Mesenchymal stem cell (in vitro differentiated cells and primary cell): ENCODE data around the gene CELF5.

Experiments used
- DNase-seq: peaks from one replicate; pipeline ENCODE4 v3.0.0-alpha.2; 2013
- H2AFZ ChIP-seq: one replicate; pipeline ENCODE4 v1.6.1; 2013; ENCODE audit warnings: low read depth, mild to moderate bottlenecking, control low read depth, inconsistent platforms, low read length, moderate library complexity
- H2AK5ac ChIP-seq: 2 replicates; pipeline ENCODE4 v1.6.1; 2013; ENCODE audit warnings: low read length, moderate library complexity, mild to moderate bottlenecking, inconsistent platforms; ENCODE audit not compliant: severe bottlenecking
- H2BK120ac ChIP-seq: one replicate; pipeline ENCODE4 v1.6.1; 2013; ENCODE audit warnings: low read depth, mild to moderate bottlenecking, inconsistent platforms, low read length, moderate library complexity
- H2BK12ac ChIP-seq, 2 experiments: one replicate each; pipeline ENCODE4 v1.6.1; 2013; ENCODE audit warnings: inconsistent platforms in 2 of 2, low read length in 2 of 2, mild to moderate bottlenecking in 2 of 2, moderate library complexity in 2 of 2, control low read depth in 1 of 2
- H2BK15ac ChIP-seq: one replicate; pipeline ENCODE4 v1.6.1; 2013; ENCODE audit warnings: mild to moderate bottlenecking, low read depth, inconsistent platforms; ENCODE audit not compliant: poor library complexity, severe bottlenecking
- H2BK5ac ChIP-seq: 2 replicates; pipeline ENCODE4 v1.6.1; 2013; ENCODE audit warnings: low read depth, mild to moderate bottlenecking, low read length, control low read depth, inconsistent platforms; ENCODE audit not compliant: poor library complexity, severe bottlenecking
- H3K14ac ChIP-seq, 2 experiments: one replicate each; pipeline ENCODE4 v1.6.1; 2013; ENCODE audit warnings: inconsistent platforms in 2 of 2, low read length in 2 of 2, control low read depth in 1 of 2, mild to moderate bottlenecking in 1 of 2, moderate library complexity in 1 of 2
- H3K18ac ChIP-seq, 2 experiments: one replicate each; pipeline ENCODE4 v1.6.1; 2013; ENCODE audit warnings: inconsistent platforms in 2 of 2, low read length in 2 of 2, control low read depth in 1 of 2, low read depth in 1 of 2, mild to moderate bottlenecking in 1 of 2
- H3K23ac ChIP-seq, 2 experiments: one replicate each; pipeline ENCODE4 v1.6.1; 2013; ENCODE audit warnings: inconsistent platforms in 2 of 2, low read length in 2 of 2, mild to moderate bottlenecking in 2 of 2, moderate library complexity in 2 of 2, control low read depth in 1 of 2
- H3K27ac ChIP-seq: 2 replicates; pipeline ENCODE4 v1.5.1; 2013; ENCODE audit warnings: mild to moderate bottlenecking, moderate library complexity, low read length, control low read depth, inconsistent platforms; ENCODE audit not compliant: poor library complexity, severe bottlenecking
- H3K27me3 ChIP-seq, 2 experiments: 2 replicates each; pipeline versions ENCODE4 v1.6.1 to v1.7.0; 2013; ENCODE audit warnings: low read length in 2 of 2, mild to moderate bottlenecking in 2 of 2, moderate library complexity in 2 of 2, control low read depth in 1 of 2, inconsistent platforms in 1 of 2; ENCODE audit not compliant: control insufficient read depth in 1 of 2, insufficient read depth in 1 of 2
- H3K36me3 ChIP-seq, 2 experiments: 2 replicates each; pipeline versions ENCODE4 v1.6.1 to v1.7.0; 2013; ENCODE audit warnings: low read length in 2 of 2, control low read depth in 1 of 2, inconsistent platforms in 1 of 2, low read depth in 1 of 2, mild to moderate bottlenecking in 1 of 2; ENCODE audit not compliant: insufficient read depth in 2 of 2, control insufficient read depth in 1 of 2
- H3K4ac ChIP-seq, 2 experiments: one replicate each; pipeline ENCODE4 v1.6.1; 2013; ENCODE audit warnings: inconsistent platforms in 2 of 2, low read length in 2 of 2, mild to moderate bottlenecking in 2 of 2, moderate library complexity in 2 of 2, control low read depth in 1 of 2, low read depth in 1 of 2
- H3K4me1 ChIP-seq: 2 replicates; pipeline ENCODE4 v1.6.1; 2013; ENCODE audit warnings: low read depth, low read length, control low read depth; ENCODE audit not compliant: control insufficient read depth, insufficient read depth
- H3K4me2 ChIP-seq: 2 replicates; pipeline ENCODE4 v1.6.1; 2013; ENCODE audit warnings: low read length, mild to moderate bottlenecking, inconsistent platforms; ENCODE audit not compliant: poor library complexity, severe bottlenecking
- H3K4me3 ChIP-seq, 2 experiments: 2 replicates each; pipeline versions ENCODE4 v1.5.1 to v1.7.0; 2013; ENCODE audit warnings: low read length in 2 of 2, mild to moderate bottlenecking in 2 of 2, control low read depth in 1 of 2, low read depth in 1 of 2; ENCODE audit not compliant: insufficient read depth in 1 of 2
- H3K79me1 ChIP-seq: replicated peaks from 2 replicates; pipeline ENCODE4 v1.6.1; 2013; ENCODE audit warnings: mild to moderate bottlenecking, control low read depth, low read length, inconsistent platforms; ENCODE audit not compliant: poor library complexity, severe bottlenecking
- H3K9ac ChIP-seq: 2 replicates; pipeline ENCODE4 v1.7.0; 2013; ENCODE audit warnings: mild to moderate bottlenecking, low read length, moderate library complexity
- H3K9me3 ChIP-seq: 2 replicates; pipeline ENCODE4 v1.7.0; 2013; ENCODE audit warnings: mild to moderate bottlenecking, low read length; ENCODE audit not compliant: control insufficient read depth
- H4K8ac ChIP-seq: one replicate; pipeline ENCODE4 v1.6.1; 2013; ENCODE audit warnings: inconsistent platforms, mild to moderate bottlenecking, low read length, moderate library complexity
- H4K91ac ChIP-seq: one replicate; pipeline ENCODE4 v1.6.1; 2013; ENCODE audit warnings: mild to moderate bottlenecking, low read length, inconsistent platforms
- WGBS: methylation state at CpG from one replicate; pipeline ENCODE4 v1.1.7; 2013; ENCODE audit warnings: mixed read lengths; 5-methylcytosine and 5-hydroxymethylcytosine counted together

The CELF5 gene

DNA sequence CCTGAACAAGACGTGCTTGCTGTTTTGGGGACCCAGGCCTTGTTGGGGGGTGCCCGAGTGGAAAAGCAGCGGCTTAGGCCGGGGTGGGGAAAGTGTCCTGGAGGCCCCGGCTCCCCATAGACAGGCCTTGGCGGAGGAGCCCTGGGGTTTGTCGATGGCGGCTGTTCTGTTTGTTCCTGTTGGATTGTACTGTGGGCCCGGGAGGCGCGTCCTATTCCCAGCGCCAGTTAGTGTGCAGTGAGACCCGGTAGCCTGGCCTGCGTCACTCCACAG is 27.6 kb upstream of the CELF5 start:
- H2AK5ac ChIP-seq, result no peak overlapping the region
- no peak overlapping the region for H3K9ac ChIP-seq
- H4K91ac ChIP-seq, result no peak overlapping the region
- no peak for DNase-seq
- no peak overlapping the region for H2AFZ ChIP-seq
- no peak overlapping the region for H3K14ac ChIP-seq
- H3K4me2 ChIP-seq, result no peak overlapping the region
- H3K27me3 ChIP-seq, result no peaks in the 10 kb centered on the region
- WGBS, result 98% methylated on average over 14 of the region's 14 CpGs
- H2BK12ac ChIP-seq, result no peak overlapping the region
- no peak overlapping the region for H3K23ac ChIP-seq
- no peak overlapping the region for H3K27ac ChIP-seq
- H3K4me1 ChIP-seq, result no peaks in the 10 kb centered on the region
- H2BK15ac ChIP-seq, result no peak overlapping the region
- H3K18ac ChIP-seq, result no peak overlapping the region
- H2BK120ac ChIP-seq, result no peak overlapping the region
- peaks cover 27 to 68% of the 10 kb centered on the region in 2 experiments for H3K36me3 ChIP-seq
- H3K79me1 ChIP-seq, result peaks cover 42% of the 10 kb centered on the region
- no peaks in the 10 kb centered on the region for H3K9me3 ChIP-seq
- no peak overlapping the region for H3K4me3 ChIP-seq
- no peak overlapping the region for H2BK5ac ChIP-seq
- H3K4ac ChIP-seq, result no peak overlapping the region
- H4K8ac ChIP-seq, result no peak overlapping the region

DNA sequence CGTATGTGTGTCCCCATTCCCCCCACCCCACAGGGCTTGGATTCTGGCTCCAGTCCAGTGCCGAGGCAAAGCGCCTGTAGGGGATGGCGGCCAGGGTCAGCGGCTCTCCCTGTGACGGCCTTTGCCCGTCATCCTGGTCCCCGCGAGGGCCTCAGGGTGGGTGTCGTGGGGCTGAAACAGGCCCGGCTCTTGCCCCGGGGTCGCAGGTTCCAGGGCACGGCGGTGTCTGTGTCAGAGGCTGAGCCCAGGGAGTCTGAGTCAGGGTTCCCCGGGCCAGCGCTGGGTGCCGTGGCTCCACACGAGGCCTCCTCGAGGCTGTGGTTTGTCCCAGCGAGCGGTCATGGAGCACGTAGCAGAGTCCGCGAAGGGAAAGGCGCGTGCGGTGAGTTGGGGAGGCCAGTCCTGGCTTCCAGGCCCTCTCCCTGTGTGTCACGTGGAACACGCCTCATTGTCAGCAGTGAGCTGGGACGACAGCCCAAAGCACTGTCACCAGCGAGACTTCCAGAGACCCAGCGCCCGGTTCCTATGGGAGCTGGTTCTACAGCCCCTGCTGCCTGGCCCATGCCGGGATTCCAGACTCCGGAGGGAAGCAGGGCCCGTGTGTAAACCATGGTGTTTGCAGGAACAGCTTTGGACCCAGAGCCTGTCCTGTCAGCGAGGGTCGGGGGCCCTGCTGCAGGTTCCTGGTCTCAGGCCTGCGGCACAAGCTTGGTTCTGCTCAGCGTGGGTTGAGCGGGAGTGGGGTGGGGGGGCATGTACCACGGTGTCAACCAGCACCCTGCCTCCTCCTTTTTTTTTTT is 25.4 kb upstream of the CELF5 start:
- H3K27me3 ChIP-seq, result no peaks in the 10 kb centered on the region

DNA sequence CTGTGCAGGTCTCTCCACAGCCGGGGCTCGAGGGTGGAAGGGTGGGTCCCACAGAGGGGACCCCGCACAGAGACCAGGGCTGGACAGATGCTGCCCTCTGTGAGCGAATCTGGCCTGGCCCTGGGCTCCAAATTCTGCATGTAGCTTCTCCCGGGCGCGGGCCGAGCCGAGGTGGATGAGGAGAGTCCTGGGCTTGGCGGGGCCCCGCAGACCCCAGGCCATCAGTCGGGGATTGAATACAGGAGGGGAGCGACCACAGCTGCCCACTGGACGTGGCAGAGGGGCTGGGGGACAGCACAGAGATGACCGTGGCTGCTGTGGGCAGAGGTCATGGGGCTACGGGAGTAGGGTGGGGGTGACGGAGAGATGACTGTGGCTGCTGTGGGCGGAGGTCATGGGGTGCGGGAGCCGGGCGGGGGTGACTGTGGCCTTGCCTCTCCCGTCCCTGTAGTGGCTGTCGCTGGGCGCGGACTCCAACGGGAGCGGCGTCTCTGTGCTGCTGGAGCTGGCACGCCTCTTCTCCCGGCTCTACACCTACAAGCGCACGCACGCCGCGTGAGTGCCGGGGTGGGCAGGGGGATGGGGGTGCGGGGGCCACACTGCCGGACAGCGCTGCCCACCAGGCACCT is 23.3 kb upstream of the CELF5 start:
- Histone ChIP-seq H3K9me3 (no peaks in the 10 kb centered on the region), H2BK5ac (no peak overlapping the region), H2AK5ac (no peak overlapping the region), H3K27me3 (no peaks in the 10 kb centered on the region), H4K91ac (no peak overlapping the region), H3K4me3 (no peak overlapping the region), H4K8ac (no peak overlapping the region), H3K18ac (no peak overlapping the region), H2AFZ (no peak overlapping the region), H3K4ac (no peak overlapping the region), H2BK12ac (no peak overlapping the region), H3K79me1 (peaks cover 24% of the 10 kb centered on the region), H3K9ac (no peak overlapping the region), H3K4me1 (no peaks in the 10 kb centered on the region), H3K14ac (no peak overlapping the region), H2BK15ac (no peak overlapping the region), H2BK120ac (no peak overlapping the region), H3K4me2 (no peak overlapping the region), H3K23ac (no peak overlapping the region), H3K36me3 (peaks cover 33 to 77% of the 10 kb centered on the region in 2 experiments), H3K27ac (no peak overlapping the region)
- WGBS, result 96% methylated on average over 34 of the region's 39 CpGs
- DNase-seq, result no peak

More for the DNA sequence above, 25.4 kb upstream of the CELF5 start:
- no peak overlapping the region for H3K27ac ChIP-seq
- H2BK15ac ChIP-seq, result peak overlapping the region; percentile 6
- H3K4me2 ChIP-seq, result no peak overlapping the region
- peaks cover 32% of the 10 kb centered on the region for H3K79me1 ChIP-seq
- H2BK120ac ChIP-seq, result no peak overlapping the region
- H2BK12ac ChIP-seq, result no peak overlapping the region
- H3K23ac ChIP-seq, result no peak overlapping the region
- DNase-seq, result no peak
- H3K14ac ChIP-seq, result no peak overlapping the region
- H2AK5ac ChIP-seq, result no peak overlapping the region
- H3K36me3 ChIP-seq, result peaks cover 33 to 67% of the 10 kb centered on the region in 2 experiments
- H2BK5ac ChIP-seq, result no peak overlapping the region
- H3K4ac ChIP-seq, result no peak overlapping the region
- H2AFZ ChIP-seq, result no peak overlapping the region
- no peak overlapping the region for H3K18ac ChIP-seq
- H4K8ac ChIP-seq, result no peak overlapping the region
- 96% methylated on average over 37 of the region's 43 CpGs for WGBS
- H3K9ac ChIP-seq, result no peak overlapping the region
- no peaks in the 10 kb centered on the region for H3K9me3 ChIP-seq
- no peak overlapping the region for H3K4me3 ChIP-seq
- H4K91ac ChIP-seq, result no peak overlapping the region
- no peaks in the 10 kb centered on the region for H3K4me1 ChIP-seq

DNA sequence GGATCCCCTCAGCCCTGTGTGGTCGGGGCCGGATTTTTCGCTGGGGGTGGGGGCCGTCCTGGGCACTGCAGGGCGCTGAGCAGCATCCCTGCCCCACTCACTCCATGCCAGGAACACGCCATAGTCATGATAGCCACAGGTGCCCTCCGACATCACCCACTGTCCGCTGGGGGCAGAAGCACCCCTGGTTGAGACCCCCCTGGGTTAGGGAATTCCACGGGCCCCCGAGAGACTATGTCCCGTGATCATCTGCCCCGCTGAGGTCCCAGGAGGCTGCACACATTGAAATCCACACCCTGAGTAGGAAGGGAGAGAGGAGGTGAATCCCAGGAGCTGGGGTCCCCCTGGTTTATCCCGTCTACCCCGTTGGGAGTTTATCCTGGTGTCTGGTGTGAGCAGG is 22.6 kb upstream of the CELF5 start:
- no peaks in the 10 kb centered on the region for H3K27me3 ChIP-seq
- no peak overlapping the region for H2AK5ac ChIP-seq
- H2BK12ac ChIP-seq, result no peak overlapping the region
- no peak overlapping the region for H2BK120ac ChIP-seq
- peaks cover 17% of the 10 kb centered on the region for H3K79me1 ChIP-seq
- H3K9me3 ChIP-seq, result no peaks in the 10 kb centered on the region
- no peaks in the 10 kb centered on the region for H3K4me1 ChIP-seq
- H3K4ac ChIP-seq, result no peak overlapping the region
- H2BK5ac ChIP-seq, result no peak overlapping the region
- no peak overlapping the region for H4K8ac ChIP-seq
- no peak overlapping the region for H3K18ac ChIP-seq
- no peak overlapping the region for H2AFZ ChIP-seq
- H3K27ac ChIP-seq, result no peak overlapping the region
- H3K4me3 ChIP-seq, result no peak overlapping the region
- WGBS, result 95% methylated on average over 13 of the region's 14 CpGs
- H3K4me2 ChIP-seq, result no peak overlapping the region
- H3K9ac ChIP-seq, result no peak overlapping the region
- H3K23ac ChIP-seq, result no peak overlapping the region
- peaks cover 36 to 75% of the 10 kb centered on the region in 2 experiments for H3K36me3 ChIP-seq
- no peak overlapping the region for H3K14ac ChIP-seq
- H2BK15ac ChIP-seq, result no peak overlapping the region
- no peak for DNase-seq
- no peak overlapping the region for H4K91ac ChIP-seq
